OCI-LY7 (cell line): ENCODE results near the gene LZTS2. TPM values are rescaled to one million over a fixed set of nuclear protein-coding genes. Genes with fewer than 3 reads are reported as not detected.

Source experiments
- BruUV-seq: library from RNA; stranded (reverse); fragments of 400-500 nt; replicated peaks from 2 replicates; lab custom pipeline; 2021; lab: Mats Ljungman, UMichigan
- CTCF ChIA-PET: fragments of 300-600 bp; sonication (Branson Sonifier 250); formaldehyde crosslinking; loops from one replicate; lab custom pipeline; 2022; ENCODE audit warnings: antibody characterized with exemption; ENCODE audit not compliant: unreplicated experiment; lab: Charles Lee
- POLR2A ChIA-PET: fragments of 300-600 bp; sonication (Branson Sonifier 250); formaldehyde crosslinking; loops from one replicate; lab custom pipeline; 2022; ENCODE audit warnings: antibody characterized with exemption; lab: Charles Lee
- DNase-seq: peaks from one replicate; pipeline ENCODE4 v3.0.0-alpha.2; 2015; ENCODE audit warnings: low spot score
- H2AFZ ChIP-seq: fragments of 200-600 bp; sonication (generic), shearing (Covaris generic); 2 replicates; pipeline ENCODE4 v1.6.1; 2014; ENCODE audit warnings: mild to moderate bottlenecking, antibody characterized with exemption, low read length, moderate library complexity
- H3K27ac ChIP-seq: fragments of 200-600 bp; sonication (generic); 2 replicates; pipeline ENCODE4 v1.5.1; 2014; ENCODE audit warnings: mixed run types, low read depth, mild to moderate bottlenecking, moderate library complexity, low read length, inconsistent platforms; ENCODE audit not compliant: poor library complexity, severe bottlenecking
- H3K36me3 ChIP-seq: fragments of 200-600 bp; sonication (generic); 2 replicates; pipeline ENCODE4 v1.6.1; 2014; ENCODE audit warnings: mild to moderate bottlenecking, antibody characterized with exemption, low read length, moderate library complexity, mixed read lengths; ENCODE audit not compliant: insufficient read depth
- H3K4me1 ChIP-seq: fragments of 200-600 bp; sonication (generic); 2 replicates; pipeline ENCODE4 v1.5.1; 2014; ENCODE audit warnings: mild to moderate bottlenecking, low read length; ENCODE audit not compliant: insufficient read depth, poor library complexity, severe bottlenecking
- H3K4me2 ChIP-seq: fragments of 200-600 bp; sonication (generic); 2 replicates; pipeline ENCODE4 v1.6.1; 2014; ENCODE audit warnings: mild to moderate bottlenecking, low read length
- H3K4me3 ChIP-seq: fragments of 200-600 bp; sonication (generic); 2 replicates; pipeline ENCODE4 v1.5.1; 2014; ENCODE audit warnings: mild to moderate bottlenecking, low read depth, low read length; ENCODE audit not compliant: poor library complexity, severe bottlenecking
- H3K79me2 ChIP-seq: fragments of 200-600 bp; sonication (generic); 2 replicates; pipeline ENCODE4 v1.6.1; 2016; ENCODE audit warnings: low read depth, mild to moderate bottlenecking, low read length, moderate library complexity, mixed read lengths; ENCODE audit not compliant: insufficient read depth
- H3K9me2 ChIP-seq: fragments of 200-600 bp; sonication (generic); 2 replicates; pipeline ENCODE4 v1.6.1; 2016; ENCODE audit warnings: mild to moderate bottlenecking, low read length, mixed read lengths; ENCODE audit not compliant: insufficient read depth
- H3K9me3 ChIP-seq: fragments of 200-600 bp; sonication (generic); 2 replicates; pipeline ENCODE4 v1.6.1; 2014; ENCODE audit warnings: mild to moderate bottlenecking, mixed run types, low read length, mixed read lengths
- H4K20me1 ChIP-seq: fragments of 200-600 bp; sonication (generic); 2 replicates; pipeline ENCODE4 v1.6.1; 2014; ENCODE audit warnings: mild to moderate bottlenecking, antibody characterized with exemption, low read length, moderate library complexity, mixed read lengths; ENCODE audit not compliant: insufficient read depth
- CTCF ChIP-seq: fragments of 200-600 bp; sonication (generic); conservative IDR thresholded peaks from 2 replicates; pipeline ENCODE4 v1.5.1; 2014; ENCODE audit warnings: mild to moderate bottlenecking, antibody characterized with exemption, low read length, moderate library complexity, mixed read lengths
- EZH2phosphoT487 ChIP-seq: fragments of 200-600 bp; sonication (generic); IDR thresholded peaks from 2 replicates; pipeline ENCODE4 v1.6.1; 2018; ENCODE audit warnings: low read depth, borderline replicate concordance, mild to moderate bottlenecking, mixed run types, antibody characterized with exemption, low read length, moderate library complexity, mixed read lengths
- intact Hi-C: fragments of 100-400 bp; cut with micrococcal nuclease; formaldehyde crosslinking; loops from one replicate; pipeline ENCODE4 v1.10.0; 2022; ENCODE audit not compliant: unreplicated experiment
- total RNA-seq, 2 experiments: library from RNA; depleted of rRNA in 1 of 2; stranded (reverse); fragments of >200 nt in 1 of 2; shearing (Covaris generic) in 1 of 2; gene quantifications; 2 replicates each; pipeline ENCODE4 v1.2.3, GENCODE V29; 2014 to 2022

Gene LZTS2
- total RNA-seq, 2 experiments from 2014 or later = 13.6 to 20.3 TPM

- Histone ChIP-seq H2AFZ (no peak overlapping the region), H4K20me1 (no peaks in the 10 kb centered on the region), H3K9me3 (no peaks in the 10 kb centered on the region), H3K27ac (no peak overlapping the region), H3K36me3 (no peaks in the 10 kb centered on the region), H3K4me1 (peaks cover 36% of the 10 kb centered on the region), H3K9me2 (no peaks in the 10 kb centered on the region), H3K4me3 (no peak overlapping the region), H3K4me2 (no peak overlapping the region), H3K79me2 (no peaks in the 10 kb centered on the region)
- BruUV-seq = no TSS peak
- no peak for TF ChIP-seq EZH2phosphoT487
- TF ChIP-seq CTCF = no peak
- no peak for DNase-seq
- ChIA-PET CTCF (no interaction called here), POLR2A (interaction anchor here (0.6 kb wide), 1 partner anchor 1009 kb away, joined by 3 read pairs; the partner anchor contains the start of gene ARMH3)
- intact Hi-C loops = no loop called here
Measured at GRCh38 chr10:101046332-101047238, 47.0 kb downstream of the LZTS2 start.

DNA sequence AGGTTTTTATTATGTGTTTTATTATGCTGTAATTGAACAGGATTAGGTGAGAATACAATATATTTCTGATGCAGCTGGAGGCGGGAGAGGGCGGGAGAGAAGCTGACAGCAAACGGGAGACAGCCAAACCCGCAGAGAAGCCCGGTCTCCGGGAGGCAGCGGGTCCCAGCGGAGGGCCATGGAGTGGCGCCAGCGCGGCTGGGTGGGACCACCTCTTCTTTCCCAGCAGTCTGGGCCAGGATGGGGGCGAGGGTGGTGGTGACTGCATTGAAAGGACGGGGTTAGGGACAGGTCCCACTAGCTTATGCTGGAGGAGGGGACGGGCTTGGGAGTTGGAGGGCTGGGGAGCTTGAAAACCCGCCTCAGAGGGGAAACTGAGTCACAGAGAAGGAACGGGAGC, 47.7 kb downstream of the LZTS2 start:
- POLR2A ChIA-PET = no interaction called here

More for the DNA sequence above, 47.7 kb downstream of the LZTS2 start:
- no peak overlapping the region for H2AFZ ChIP-seq
- no peaks in the 10 kb centered on the region for H3K9me3 ChIP-seq
- intact Hi-C loops = no loop called here
- BruUV-seq = no TSS peak
- CTCF ChIA-PET = no interaction called here
- TF ChIP-seq CTCF = no peak
- TF ChIP-seq EZH2phosphoT487 = no peak
- peaks cover 41% of the 10 kb centered on the region for H3K4me1 ChIP-seq
- H3K4me3 ChIP-seq = no peak overlapping the region
- H3K4me2 ChIP-seq = no peak overlapping the region
- no peaks in the 10 kb centered on the region for H4K20me1 ChIP-seq
- H3K9me2 ChIP-seq = no peaks in the 10 kb centered on the region
- DNase-seq = no peak
- H3K79me2 ChIP-seq = no peaks in the 10 kb centered on the region
- no peaks in the 10 kb centered on the region for H3K36me3 ChIP-seq
- no peak overlapping the region for H3K27ac ChIP-seq
